Panc1 (cell line): ENCODE measurements around the gene TSPAN10.

Source experiments
- POLR2AphosphoS5 ChIP-seq: IDR thresholded peaks from 2 replicates; pipeline ENCODE4 v1.6.1; 2012; ENCODE audit warnings: mild to moderate bottlenecking, low read depth, low read length, moderate library complexity
- REST ChIP-seq, 2 experiments: IDR thresholded peaks; 2 replicates each; pipeline ENCODE4 v1.6.1; 2011 to 2012; ENCODE audit warnings: low read depth in 2 of 2, control low read depth in 1 of 2, low read length in 1 of 2, mild to moderate bottlenecking in 1 of 2, moderate library complexity in 1 of 2; ENCODE audit not compliant: insufficient read depth in 1 of 2
- TCF7L2 ChIP-seq: IDR thresholded peaks from 2 replicates; pipeline ENCODE4 v1.6.1; 2011; ENCODE audit warnings: mild to moderate bottlenecking, low read depth, low read length, inconsistent platforms
- TF ChIP-seq, protein P1 (sequence below): fragments of 450-650 bp; IDR thresholded peaks from 2 replicates; pipeline ENCODE4 v1.5.1; 2017; ENCODE audit warnings: mild to moderate bottlenecking

- TF ChIP-seq POLR2AphosphoS5 (no peak), REST (IDR thresholded peaks at IDR 0.05; ENCODE audit: insufficient read depth in 1 of 2, low read depth in 2 of 2, low read length in 1 of 2) (no peak), TCF7L2 (no peak)
- TF ChIP-seq, protein P1, sequence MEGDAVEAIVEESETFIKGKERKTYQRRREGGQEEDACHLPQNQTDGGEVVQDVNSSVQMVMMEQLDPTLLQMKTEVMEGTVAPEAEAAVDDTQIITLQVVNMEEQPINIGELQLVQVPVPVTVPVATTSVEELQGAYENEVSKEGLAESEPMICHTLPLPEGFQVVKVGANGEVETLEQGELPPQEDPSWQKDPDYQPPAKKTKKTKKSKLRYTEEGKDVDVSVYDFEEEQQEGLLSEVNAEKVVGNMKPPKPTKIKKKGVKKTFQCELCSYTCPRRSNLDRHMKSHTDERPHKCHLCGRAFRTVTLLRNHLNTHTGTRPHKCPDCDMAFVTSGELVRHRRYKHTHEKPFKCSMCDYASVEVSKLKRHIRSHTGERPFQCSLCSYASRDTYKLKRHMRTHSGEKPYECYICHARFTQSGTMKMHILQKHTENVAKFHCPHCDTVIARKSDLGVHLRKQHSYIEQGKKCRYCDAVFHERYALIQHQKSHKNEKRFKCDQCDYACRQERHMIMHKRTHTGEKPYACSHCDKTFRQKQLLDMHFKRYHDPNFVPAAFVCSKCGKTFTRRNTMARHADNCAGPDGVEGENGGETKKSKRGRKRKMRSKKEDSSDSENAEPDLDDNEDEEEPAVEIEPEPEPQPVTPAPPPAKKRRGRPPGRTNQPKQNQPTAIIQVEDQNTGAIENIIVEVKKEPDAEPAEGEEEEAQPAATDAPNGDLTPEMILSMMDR = no peak
Measured at GRCh38 chr17:81683208-81683583, 46.2 kb downstream of the TSPAN10 start.
